Calu3 (cell line): ENCODE results near the gene DGCR6L. TPM values are rescaled to one million over a fixed set of nuclear protein-coding genes. Genes with fewer than 3 reads are reported as not detected.
"Not testable (repeated sequence)": the region's sequence is repeated elsewhere in the genome, so short reads cannot be mapped to it uniquely, and the experiment has no call there.

Experiments used
- BruUV-seq: library from RNA; stranded (reverse); fragments of 400-500 nt; replicated peaks from 2 replicates; lab custom pipeline; 2021; lab: Mats Ljungman, UMichigan
- CTCF ChIA-PET: fragments of 300-600 bp; sonication (Branson Sonifier 250); formaldehyde crosslinking; loops from one replicate; lab custom pipeline; 2022; ENCODE audit warnings: antibody characterized with exemption; lab: Charles Lee
- DNase-seq: peaks from one replicate; pipeline ENCODE4 v3.0.0; 2022
- H3K27ac Mint-ChIP-seq: one replicate; pipeline ENCODE4 v1.8.0; 2022; ENCODE audit warnings: mixed read lengths; ENCODE audit not compliant: unreplicated experiment
- H3K27me3 Mint-ChIP-seq: one replicate; pipeline ENCODE4 v1.8.0; 2022; ENCODE audit warnings: mixed read lengths; ENCODE audit not compliant: unreplicated experiment
- H3K36me3 Mint-ChIP-seq: one replicate; pipeline ENCODE4 v1.8.0; 2022; ENCODE audit warnings: mild to moderate bottlenecking, moderate library complexity, mixed read lengths; ENCODE audit not compliant: insufficient read depth, unreplicated experiment
- H3K4me1 Mint-ChIP-seq: one replicate; pipeline ENCODE4 v1.8.0; 2022; ENCODE audit warnings: mild to moderate bottlenecking, low read depth, mixed read lengths; ENCODE audit not compliant: unreplicated experiment
- H3K4me3 Mint-ChIP-seq: one replicate; pipeline ENCODE4 v1.8.0; 2022; ENCODE audit warnings: mild to moderate bottlenecking, low read depth, moderate library complexity, mixed read lengths; ENCODE audit not compliant: unreplicated experiment
- H3K9me3 Mint-ChIP-seq: one replicate; pipeline ENCODE4 v1.8.0; 2022; ENCODE audit warnings: low read depth, mixed read lengths; ENCODE audit not compliant: unreplicated experiment
- intact Hi-C: fragments of 100-400 bp; cut with micrococcal nuclease; formaldehyde crosslinking; loops from one replicate; pipeline ENCODE4 v1.10.0; 2022; ENCODE audit not compliant: unreplicated experiment
- total RNA-seq: library from RNA; stranded (reverse); gene quantifications from 2 replicates; pipeline ENCODE4 v1.2.3, GENCODE V29; 2022
- TF ChIP-seq, protein P1 (sequence below): fragments of 200-600 bp; IDR thresholded peaks from one replicate; pipeline ENCODE4 v1.8.0; 2022; ENCODE audit warnings: antibody characterized with exemption; ENCODE audit not compliant: unreplicated experiment

DGCR6L gene
- total RNA-seq, 1 experiment from 2014 or later, result 39.6 TPM

DNA sequence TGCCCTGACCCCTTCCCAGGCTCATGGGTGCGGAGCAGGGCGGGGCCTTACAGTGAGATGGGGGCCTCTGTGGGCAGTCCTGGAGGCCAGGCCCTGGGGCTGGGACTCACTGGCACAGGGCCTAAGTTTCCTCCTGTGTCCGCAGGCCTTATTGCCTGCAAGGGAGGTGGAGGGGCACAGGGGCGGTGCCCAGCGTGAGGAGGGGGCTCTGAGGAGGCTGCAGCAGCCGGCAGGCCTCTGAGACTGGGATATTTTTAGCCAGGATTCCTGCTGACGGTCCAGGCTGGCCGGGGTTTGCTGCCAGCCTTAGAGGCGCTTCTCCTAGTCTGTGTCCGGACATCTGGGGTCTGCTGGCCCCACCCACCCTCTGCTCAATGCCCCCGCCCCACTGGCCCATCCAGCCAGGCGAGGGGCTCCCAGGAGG is 46.1 kb downstream of the DGCR6L start:
- no peak overlapping the region for H3K4me3 Mint-ChIP-seq
- H3K27ac Mint-ChIP-seq, result no peak overlapping the region
- peaks cover 36% of the 10 kb centered on the region for H3K27me3 Mint-ChIP-seq
- CTCF ChIA-PET, result no interaction called here
- no peaks in the 10 kb centered on the region for H3K9me3 Mint-ChIP-seq
- no peak for DNase-seq
- no peaks in the 10 kb centered on the region for H3K4me1 Mint-ChIP-seq
- no TSS peak for BruUV-seq
- TF ChIP-seq, protein P1, sequence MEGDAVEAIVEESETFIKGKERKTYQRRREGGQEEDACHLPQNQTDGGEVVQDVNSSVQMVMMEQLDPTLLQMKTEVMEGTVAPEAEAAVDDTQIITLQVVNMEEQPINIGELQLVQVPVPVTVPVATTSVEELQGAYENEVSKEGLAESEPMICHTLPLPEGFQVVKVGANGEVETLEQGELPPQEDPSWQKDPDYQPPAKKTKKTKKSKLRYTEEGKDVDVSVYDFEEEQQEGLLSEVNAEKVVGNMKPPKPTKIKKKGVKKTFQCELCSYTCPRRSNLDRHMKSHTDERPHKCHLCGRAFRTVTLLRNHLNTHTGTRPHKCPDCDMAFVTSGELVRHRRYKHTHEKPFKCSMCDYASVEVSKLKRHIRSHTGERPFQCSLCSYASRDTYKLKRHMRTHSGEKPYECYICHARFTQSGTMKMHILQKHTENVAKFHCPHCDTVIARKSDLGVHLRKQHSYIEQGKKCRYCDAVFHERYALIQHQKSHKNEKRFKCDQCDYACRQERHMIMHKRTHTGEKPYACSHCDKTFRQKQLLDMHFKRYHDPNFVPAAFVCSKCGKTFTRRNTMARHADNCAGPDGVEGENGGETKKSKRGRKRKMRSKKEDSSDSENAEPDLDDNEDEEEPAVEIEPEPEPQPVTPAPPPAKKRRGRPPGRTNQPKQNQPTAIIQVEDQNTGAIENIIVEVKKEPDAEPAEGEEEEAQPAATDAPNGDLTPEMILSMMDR, result no peak
- intact Hi-C loops, result no loop called here
- H3K36me3 Mint-ChIP-seq, result peaks cover 12% of the 10 kb centered on the region

DNA sequence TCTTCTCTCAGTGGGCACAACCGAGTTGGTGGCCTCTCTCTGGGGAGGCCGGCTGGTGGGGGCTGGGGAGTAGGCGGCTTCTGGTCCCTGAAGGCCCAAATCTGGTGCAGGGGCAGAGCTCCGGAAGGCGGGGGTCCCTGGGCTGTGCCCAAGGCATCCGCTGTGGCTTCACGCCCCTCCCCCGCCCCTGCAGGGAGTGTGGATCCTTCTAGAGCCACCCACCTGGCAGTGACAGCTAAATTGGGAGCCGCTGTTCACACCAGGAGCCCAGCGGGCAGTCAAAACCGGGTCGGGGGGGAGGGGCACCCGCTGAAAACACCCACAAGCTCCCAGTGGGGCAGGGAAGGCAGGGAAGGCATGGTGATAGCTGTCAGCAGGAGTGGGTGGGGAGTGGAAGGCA is 47.2 kb downstream of the DGCR6L start:
- BruUV-seq, result no TSS peak
- CTCF ChIA-PET, result no interaction called here
- intact Hi-C loops, result no loop called here
- TF ChIP-seq, protein P1, result no peak
- Mint-ChIP-seq H3K27ac (no peak overlapping the region), H3K9me3 (no peaks in the 10 kb centered on the region), H3K36me3 (peaks cover 19% of the 10 kb centered on the region), H3K4me3 (no peak overlapping the region), H3K4me1 (no peaks in the 10 kb centered on the region), H3K27me3 (peaks cover 32% of the 10 kb centered on the region)
- no peak for DNase-seq

DNA sequence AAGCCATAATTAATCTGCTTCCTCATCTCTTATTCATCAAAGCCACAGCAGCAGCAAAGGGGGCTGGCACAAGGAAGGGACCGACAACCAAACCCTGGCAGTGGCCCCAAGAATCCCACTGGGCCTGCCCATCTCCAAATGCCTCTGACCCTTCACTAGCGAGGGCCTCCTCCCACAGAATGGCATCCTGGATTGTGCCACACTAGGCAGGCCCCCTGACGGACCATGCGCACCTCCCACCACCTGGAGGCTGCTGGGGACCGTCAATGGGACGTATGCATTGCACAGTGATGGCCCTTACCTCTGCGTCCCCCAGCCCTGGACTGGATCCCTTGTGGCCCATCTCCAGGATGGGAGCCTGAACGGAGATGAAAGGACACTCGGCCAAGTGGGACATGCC is 47.7 kb downstream of the DGCR6L start:
- Mint-ChIP-seq H3K4me3 (no peak overlapping the region), H3K27me3 (peaks cover 30% of the 10 kb centered on the region), H3K4me1 (no peaks in the 10 kb centered on the region), H3K9me3 (no peaks in the 10 kb centered on the region), H3K36me3 (peaks cover 24% of the 10 kb centered on the region), H3K27ac (no peak overlapping the region)
- intact Hi-C loops, result no loop called here
- TF ChIP-seq, protein P1, result no peak
- DNase-seq, result no peak
- BruUV-seq, result no TSS peak
- CTCF ChIA-PET, result no interaction called here

DNA sequence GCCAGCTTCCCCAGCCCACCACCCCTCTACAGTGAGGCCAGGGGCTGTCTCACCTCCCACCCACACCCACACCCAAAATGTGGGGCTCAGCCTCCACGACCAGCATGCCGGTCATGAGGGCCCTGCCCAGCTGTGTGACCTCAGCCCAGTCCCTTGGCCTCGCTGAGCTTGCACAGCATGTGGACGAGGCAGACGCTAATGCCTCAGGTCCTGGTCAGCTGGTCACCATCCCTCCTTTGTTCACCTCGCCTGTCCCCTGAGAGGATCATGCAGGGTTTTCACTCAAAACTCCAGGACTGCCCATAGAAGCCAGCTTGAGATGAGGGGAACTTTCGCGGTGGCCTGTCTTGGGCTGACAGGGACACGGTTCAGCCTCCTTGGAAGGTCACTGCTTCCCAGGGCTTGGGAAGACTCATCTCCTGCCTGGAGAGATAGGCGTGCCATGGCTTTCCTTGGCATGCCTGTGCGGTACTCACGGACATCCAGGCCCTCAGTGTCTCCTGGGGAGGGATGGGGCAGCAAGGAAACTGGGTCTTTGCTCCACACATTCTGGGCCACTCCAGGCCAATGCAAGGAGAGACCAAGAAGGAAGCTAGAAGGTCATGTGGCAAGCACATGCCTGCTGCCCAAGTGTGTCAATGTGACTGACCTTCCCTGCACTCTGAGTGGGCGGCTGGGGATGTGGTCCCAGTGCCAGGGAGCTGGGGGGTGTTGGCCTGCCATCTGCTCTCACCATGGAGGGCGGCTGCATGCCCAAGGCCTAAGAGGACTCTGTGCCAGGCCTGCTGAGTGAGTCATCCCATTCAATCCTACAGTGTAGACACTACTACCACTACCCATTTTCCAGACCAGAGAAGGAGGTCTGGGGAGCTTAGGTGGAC is 48.5 kb downstream of the DGCR6L start:
- TF ChIP-seq, protein P1, result no peak
- intact Hi-C loops, result no loop called here
- CTCF ChIA-PET, result no interaction called here
- H3K36me3 Mint-ChIP-seq, result peaks cover 29% of the 10 kb centered on the region
- H3K4me3 Mint-ChIP-seq, result no peak overlapping the region
- no peaks in the 10 kb centered on the region for H3K9me3 Mint-ChIP-seq
- H3K27me3 Mint-ChIP-seq, result peaks cover 21% of the 10 kb centered on the region
- no peak for DNase-seq
- no TSS peak for BruUV-seq
- H3K4me1 Mint-ChIP-seq, result no peaks in the 10 kb centered on the region
- no peak overlapping the region for H3K27ac Mint-ChIP-seq

DNA sequence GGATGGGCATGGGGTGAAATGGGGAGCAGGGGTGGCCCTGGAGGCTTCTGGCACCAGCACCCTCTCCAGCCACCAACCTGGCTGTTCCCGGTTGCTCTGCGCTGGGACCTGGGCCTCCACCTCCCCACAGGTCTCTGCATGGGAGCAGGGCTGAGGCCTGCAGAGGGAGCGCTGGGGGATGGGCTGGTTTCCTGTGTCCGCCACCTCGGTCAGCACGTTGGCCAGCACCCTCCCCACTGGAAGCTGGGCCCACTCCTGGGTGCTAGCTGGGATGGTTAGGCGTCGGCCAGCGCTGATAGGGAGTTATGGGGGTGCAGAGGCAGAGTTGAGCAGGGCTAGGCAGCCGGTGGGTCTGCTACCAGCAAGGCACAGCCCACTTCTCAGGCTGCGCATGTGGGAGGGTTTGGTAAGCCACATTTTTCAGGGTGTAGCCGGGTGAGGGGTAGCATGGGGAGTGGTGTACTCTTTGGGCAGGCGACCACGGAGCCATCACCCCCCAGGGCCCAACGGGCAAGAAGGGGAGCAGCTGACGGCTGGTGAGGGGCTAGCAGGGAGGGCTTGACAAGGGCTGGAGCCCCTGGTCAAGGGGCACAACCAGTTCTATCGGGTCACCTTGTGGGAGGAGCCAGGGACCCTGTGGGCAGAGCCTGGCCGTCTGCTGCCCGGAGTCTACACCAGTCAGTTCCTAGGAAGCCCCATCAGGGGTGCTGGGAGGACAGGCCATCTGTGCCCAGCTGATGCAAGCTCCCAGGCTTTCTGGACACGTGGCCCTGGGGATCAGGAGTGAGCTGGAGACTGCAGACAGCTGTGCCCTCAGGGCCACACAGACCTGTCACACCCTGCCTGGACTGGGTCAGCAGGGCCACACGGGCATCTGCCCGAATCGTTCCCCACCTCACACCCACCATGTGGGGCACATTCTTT is 49.4 kb downstream of the DGCR6L start:
- BruUV-seq, H3K27ac Mint-ChIP-seq, DNase-seq, H3K9me3 Mint-ChIP-seq, intact Hi-C loops, H3K4me3 Mint-ChIP-seq, H3K4me1 Mint-ChIP-seq: not testable (repeated sequence)
- Mint-ChIP-seq H3K27me3 (peaks cover 12% of the 10 kb centered on the region), H3K36me3 (peaks cover 29% of the 10 kb centered on the region)
- CTCF ChIA-PET, result interaction anchor here (0.5 kb wide), 1 partner anchor 1014 kb away, joined by 5 read pairs; no protein-coding TSS in a partner anchor

DNA sequence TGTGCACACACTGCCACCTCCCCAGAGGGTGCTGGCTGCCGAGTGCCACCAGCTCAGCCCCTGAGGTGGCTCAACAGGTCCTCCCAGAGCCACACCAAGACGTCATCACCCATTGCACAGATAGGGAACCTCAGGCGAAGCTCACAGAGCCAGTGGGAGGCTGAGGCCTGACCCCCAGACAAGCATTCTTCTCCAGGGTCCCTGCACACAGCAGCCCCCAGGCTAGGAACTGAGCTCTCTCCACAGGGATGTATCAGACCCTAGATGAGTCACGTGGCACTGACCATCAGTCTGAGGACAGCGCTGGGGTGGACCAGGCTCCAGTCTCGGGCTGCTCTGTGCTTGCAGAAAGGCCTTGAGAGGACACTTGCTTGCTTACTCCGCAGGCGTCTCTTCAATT is 50.2 kb downstream of the DGCR6L start:
- H3K27ac Mint-ChIP-seq, intact Hi-C loops, H3K9me3 Mint-ChIP-seq, BruUV-seq, H3K27me3 Mint-ChIP-seq, H3K4me1 Mint-ChIP-seq, DNase-seq, H3K4me3 Mint-ChIP-seq: not testable (repeated sequence)
- H3K36me3 Mint-ChIP-seq, result peaks cover 29% of the 10 kb centered on the region
- CTCF ChIA-PET, result interaction anchor here (0.5 kb wide), 1 partner anchor 1014 kb away, joined by 5 read pairs; no protein-coding TSS in a partner anchor
